Thyroid gland (tissue), 4 donors: ENCODE data around the gene SH3BGRL3.

Experiments
- POLR2A ChIP-seq, 2 donors: fragments of 450-650 bp; IDR thresholded peaks; one replicate each; pipeline ENCODE4 v1.6.1; 2017; ENCODE audit warnings: antibody characterized with exemption in 2 of 2, mild to moderate bottlenecking in 2 of 2, moderate library complexity in 1 of 2
- TF ChIP-seq, protein P1 (sequence below), 6 experiments: fragments of 200-600 bp in 3 of 6; fragments of 450-650 bp in 3 of 6; sonication (generic) in 3 of 6; IDR thresholded peaks; one replicate each; pipeline ENCODE4 v1.5.1; 2016 to 2019; ENCODE audit warnings: antibody characterized with exemption in 6 of 6, mild to moderate bottlenecking in 2 of 6, inconsistent platforms in 1 of 6, moderate library complexity in 1 of 6

DNA sequence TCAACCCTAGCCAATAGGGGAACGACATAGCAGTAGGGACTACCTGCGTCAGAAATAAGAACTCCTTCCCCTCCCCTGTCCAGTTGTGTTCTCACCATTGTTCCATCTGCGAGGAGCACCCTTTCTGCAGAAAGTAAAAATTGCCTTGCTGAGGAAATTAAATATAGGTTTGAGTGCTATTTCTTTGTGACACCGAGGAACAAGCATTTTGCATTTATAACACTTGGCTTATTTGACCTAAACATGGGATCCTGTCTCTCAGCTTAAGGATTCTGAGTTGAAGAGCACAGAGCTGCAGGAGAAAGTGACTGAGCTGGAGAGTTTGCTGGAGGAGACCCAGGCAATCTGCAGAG is 10.7 kb upstream of the SH3BGRL3 start:
- TF ChIP-seq, protein P1, sequence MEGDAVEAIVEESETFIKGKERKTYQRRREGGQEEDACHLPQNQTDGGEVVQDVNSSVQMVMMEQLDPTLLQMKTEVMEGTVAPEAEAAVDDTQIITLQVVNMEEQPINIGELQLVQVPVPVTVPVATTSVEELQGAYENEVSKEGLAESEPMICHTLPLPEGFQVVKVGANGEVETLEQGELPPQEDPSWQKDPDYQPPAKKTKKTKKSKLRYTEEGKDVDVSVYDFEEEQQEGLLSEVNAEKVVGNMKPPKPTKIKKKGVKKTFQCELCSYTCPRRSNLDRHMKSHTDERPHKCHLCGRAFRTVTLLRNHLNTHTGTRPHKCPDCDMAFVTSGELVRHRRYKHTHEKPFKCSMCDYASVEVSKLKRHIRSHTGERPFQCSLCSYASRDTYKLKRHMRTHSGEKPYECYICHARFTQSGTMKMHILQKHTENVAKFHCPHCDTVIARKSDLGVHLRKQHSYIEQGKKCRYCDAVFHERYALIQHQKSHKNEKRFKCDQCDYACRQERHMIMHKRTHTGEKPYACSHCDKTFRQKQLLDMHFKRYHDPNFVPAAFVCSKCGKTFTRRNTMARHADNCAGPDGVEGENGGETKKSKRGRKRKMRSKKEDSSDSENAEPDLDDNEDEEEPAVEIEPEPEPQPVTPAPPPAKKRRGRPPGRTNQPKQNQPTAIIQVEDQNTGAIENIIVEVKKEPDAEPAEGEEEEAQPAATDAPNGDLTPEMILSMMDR (IDR thresholded peaks at IDR 0.05) = no peak
- no peak for TF ChIP-seq POLR2A (IDR thresholded peaks at IDR 0.05)
